Central memory CD4-positive, alpha-beta T cell (primary cell): ENCODE results near the gene POLDIP3.
"Not testable (repeated sequence)": the region's sequence is repeated elsewhere in the genome, so short reads cannot be mapped to it uniquely, and the experiment has no call there.

Experiments used
- DNase-seq: peaks from one replicate; pipeline ENCODE4 v3.0.0; 2022

POLDIP3 gene

GRCh38 chr22:42617155-42617983 lies 2.7 kb upstream of the POLDIP3 start:
- DNase-seq = no peak

DNA sequence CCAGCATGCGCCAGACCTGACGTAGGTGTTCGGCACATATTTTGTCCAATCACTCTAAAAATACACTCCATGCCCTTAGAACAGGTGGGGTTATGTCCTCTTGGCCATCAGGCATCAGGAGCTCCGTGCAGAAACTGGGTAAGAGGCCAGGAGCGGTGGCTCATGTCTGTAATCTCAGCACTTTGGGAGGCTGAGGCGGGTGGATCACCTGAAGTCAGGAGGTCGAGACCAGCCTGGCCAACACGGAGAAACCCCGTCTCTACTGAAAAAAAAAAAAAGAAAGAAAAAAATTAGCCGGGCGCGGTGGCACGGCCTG lies 1.1 kb upstream of the POLDIP3 start:
- not testable (repeated sequence) for DNase-seq

DNA sequence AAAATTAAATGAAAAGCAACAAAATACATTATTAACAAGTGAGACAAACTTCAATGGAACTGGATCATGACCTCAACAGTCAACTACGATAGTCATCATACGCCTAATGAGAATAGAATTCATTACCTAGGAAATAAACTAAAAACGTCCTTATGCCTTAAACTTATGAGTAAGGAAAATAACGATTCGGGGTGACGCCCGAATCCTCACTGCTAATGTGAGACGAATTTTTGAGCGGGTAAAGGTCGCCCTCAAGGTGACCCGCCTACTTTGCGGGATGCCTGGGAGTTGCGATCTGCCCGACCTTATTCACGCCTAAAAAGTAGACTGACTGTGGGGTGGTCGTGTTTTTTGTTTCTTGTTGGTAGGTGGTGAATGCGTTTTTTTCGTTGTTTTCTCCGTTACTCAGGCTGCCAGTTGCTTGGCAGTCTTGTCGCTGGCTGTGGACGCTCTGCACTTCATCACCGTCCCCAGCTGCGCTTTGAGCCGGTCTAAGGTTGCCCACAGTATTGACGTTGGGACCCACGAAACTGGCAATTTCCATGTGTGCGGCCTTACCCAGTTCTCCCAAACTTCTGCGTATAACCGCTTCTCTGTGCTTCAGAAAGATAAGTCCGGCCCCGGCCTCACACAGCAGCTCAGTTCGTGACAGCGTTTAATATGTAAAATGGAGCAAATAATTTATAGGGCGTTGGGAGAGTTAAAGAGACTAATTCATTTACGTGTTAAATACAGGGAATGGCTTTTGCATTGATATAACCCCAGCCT lies 593 bp upstream of the POLDIP3 start:
- DNase-seq = peak; percentile 90

DNA sequence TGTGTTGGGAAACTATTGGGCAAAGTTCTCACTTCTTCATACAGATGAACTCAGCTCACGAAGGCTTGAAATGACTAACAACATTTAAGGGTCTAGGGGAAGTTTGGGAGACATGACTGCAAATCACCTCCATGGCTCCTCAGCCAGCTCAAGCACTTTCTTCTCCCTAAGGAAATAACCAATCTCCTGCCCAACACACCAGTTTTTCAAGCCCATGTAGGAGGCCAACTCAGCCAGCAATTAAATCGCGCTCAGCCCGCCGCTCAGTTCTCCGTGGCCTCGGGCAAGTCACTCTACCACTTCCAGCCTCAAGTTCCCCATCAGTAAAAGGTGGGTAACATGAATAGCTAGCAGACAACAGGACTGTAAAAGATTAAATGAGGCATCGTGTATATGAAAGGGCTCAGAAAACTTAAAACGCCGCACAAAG lies 796 bp downstream of the POLDIP3 start:
- no peak for DNase-seq

- no peak for DNase-seq
Measured at GRCh38 chr22:42612336-42612735, 2.3 kb downstream of the POLDIP3 start.

DNA sequence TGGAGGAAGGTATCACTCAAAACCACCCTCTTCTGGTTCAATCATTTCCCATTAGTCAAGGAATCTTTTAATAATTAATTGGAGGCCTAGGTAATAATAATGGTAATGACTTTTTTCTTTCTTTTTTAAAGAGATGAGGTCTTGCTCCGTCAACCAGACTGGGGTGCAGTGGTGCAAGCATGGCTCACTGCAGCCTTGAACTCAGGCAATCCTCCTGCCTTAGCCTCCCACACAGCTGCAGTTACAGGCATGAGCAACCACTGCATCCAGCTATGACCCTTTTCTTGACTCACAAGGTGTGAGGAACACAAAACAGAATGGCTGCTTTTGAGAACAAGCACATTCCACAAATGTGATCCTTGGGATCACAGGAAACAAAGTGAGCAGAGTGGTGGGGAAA lies 3.6 kb downstream of the POLDIP3 start:
- DNase-seq = no peak

GRCh38 chr22:42610186-42610585 lies 4.5 kb downstream of the POLDIP3 start:
- DNase-seq = no peak

- DNase-seq = no peak
Measured at GRCh38 chr22:42608823-42609361, 5.8 kb downstream of the POLDIP3 start.

- no peak for DNase-seq
Measured at GRCh38 chr22:42608136-42608822, 6.4 kb downstream of the POLDIP3 start.

DNA sequence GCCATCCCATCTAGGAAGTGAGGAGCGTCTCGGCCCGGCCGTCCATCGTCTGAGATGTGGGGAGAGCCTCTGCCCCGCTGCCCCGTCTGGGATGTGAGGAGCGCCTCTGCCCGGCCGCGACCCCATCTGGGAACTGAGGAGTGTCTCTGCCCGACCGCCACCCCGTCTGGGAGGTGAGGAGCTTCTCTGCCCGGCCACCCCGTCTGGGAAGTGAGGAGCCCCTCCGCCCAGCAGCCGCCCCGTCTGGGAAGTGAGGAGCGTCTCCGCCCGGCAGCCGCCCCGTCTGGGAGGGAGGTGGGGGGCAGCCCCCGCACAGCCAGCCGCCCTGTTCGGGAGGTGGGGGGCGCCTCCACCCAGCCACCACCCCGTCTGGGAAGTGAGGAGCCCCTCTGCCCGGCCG lies 7.0 kb downstream of the POLDIP3 start:
- not testable (repeated sequence) for DNase-seq

- no peak for DNase-seq
Measured at GRCh38 chr22:42604403-42604802, 10.3 kb downstream of the POLDIP3 start.

GRCh38 chr22:42603427-42603826 lies 11.3 kb downstream of the POLDIP3 start:
- DNase-seq = no peak

GRCh38 chr22:42602470-42602869 lies 12.2 kb downstream of the POLDIP3 start:
- no peak for DNase-seq

- no peak for DNase-seq
Measured at GRCh38 chr22:42601879-42602465, 12.7 kb downstream of the POLDIP3 start.

DNA sequence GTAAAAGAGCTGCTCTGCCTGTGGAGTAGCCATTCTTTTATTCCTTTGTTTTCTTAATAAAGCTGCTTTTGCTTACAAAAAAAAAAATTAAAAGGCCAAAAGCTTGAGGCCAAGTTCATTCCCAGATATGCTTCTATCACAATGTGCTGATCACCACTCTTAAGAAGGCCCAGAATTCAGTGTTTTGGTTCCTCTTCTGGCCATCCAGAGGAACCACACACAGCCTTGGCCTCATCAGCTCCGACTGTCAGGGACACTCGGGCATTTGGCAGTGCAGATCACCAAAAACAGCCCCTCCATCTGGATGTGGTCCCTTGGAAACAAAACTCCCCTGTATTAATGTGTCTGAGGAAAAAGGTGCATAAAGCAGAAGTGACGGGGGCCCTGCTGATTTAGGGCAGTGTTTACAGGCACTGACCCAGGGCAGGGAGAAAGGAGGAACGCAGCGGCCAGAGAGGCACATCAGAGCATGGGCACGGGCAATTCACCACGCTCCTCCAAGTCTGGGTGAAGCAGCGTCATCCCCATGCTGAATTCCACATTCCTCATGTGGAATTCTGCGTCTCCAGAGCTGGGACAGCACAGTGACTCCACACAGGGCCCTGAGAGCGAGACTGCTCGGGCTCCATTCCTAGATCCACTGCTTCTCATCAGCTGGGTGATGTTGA lies 17.7 kb downstream of the POLDIP3 start:
- no peak for DNase-seq

DNA sequence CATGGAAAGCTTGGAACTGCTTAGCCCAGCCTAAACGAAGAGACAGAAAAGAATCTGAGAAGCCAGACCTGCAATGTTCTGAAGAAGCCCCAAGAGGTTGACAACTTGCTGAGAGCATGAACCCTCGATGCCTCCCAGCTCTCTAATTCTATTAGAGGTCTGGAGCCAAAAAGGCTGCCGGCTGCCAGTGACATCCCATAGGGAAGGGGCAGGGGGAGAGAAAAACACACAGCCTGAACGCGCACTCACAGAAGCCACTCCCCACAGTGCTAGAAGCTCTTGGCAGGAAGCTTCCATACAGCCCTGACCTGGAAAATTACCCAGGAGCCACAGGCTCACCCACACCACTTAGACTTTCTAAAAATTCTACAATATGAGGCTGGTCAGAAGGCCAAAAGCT lies 18.3 kb downstream of the POLDIP3 start:
- DNase-seq = no peak

DNA sequence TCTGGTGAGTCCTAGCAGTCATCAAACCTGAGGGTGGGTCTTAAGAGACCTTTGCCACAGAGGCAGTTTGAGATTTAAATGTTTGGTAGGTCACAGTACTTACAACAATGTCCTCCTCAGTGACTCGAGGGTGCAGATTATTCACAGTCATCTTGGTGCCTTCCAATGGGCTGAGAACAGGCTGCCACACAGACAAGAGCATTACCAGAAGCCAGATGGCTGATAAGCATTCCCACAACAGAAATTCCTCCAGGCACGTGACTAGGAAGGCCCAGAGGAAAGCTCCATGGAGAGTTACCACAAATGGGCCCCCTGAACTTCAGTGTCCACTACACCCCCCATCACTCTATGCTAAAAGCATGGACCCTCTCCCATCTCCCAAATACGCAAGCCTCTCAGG lies 19.2 kb downstream of the POLDIP3 start:
- no peak for DNase-seq

DNA sequence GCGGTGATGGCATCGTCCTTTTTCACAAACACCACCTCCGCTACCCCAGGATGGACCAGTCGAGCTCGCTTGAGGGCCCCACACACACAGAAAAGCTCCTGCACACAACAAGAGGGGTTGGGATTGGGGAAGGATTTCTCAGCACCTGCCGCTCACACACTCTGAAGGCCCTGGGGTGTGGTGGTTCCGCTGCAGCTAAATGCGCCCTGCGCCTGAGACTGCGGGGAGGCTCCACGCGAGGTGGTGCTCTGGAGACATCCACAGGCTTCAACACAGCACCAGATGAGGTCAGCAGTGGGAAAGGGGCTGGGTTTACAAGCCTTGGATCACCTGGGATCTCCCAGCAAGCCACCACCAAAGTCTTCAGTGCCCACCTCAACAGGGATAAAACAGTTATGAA lies 22.7 kb downstream of the POLDIP3 start:
- no peak for DNase-seq

DNA sequence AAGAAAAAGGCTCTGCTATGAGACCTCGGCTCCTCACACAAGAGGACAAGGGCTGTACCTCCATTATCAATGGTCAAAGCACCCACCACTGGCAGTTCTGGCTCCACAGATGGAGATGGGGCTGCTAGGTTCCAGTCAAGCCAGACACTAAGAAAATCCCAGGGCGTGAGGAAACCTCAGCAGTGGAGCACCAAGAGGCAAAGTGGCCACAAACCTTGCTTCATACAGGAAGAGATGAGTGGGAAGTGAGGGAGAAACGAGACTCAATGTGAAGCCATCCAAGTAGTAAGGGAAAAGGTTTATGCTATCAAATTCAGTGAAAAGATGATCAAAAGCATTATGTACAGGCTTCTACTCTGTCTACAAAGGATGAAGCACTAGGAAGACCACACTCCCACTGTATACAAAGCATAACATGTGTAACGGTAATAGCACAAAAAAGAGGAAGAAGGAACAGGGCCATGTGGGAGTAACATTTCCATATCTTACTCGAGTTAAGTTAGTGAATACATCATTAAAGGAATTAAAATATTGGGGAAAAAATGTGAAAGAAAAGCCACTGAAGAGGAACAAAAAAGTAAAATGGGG lies 27.0 kb downstream of the POLDIP3 start:
- no peak for DNase-seq

DNA sequence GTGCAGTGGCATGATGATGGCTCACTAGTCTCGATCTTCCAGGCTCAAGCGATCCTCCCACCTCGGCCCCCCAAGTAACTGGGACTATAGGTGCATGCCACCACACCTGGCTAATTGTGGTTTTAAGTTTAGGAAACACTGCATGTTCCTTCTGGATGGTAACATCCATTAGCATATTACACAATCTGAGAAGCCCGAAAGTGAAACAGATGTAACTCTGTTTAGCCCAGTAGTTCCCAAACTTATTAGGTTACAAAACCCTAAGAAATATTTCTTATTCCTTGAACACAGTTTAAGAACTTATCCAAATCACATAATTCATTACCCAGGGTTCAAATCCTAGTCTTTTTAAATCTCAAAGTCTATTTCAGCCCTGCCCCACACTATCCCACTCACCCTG lies 28.3 kb downstream of the POLDIP3 start:
- no peak for DNase-seq

GRCh38 chr22:42585096-42585495 lies 29.6 kb downstream of the POLDIP3 start:
- no peak for DNase-seq

- DNase-seq = no peak
Measured at GRCh38 chr22:42584364-42584940, 30.2 kb downstream of the POLDIP3 start.
